Measurements from ENCODE around the gene PIAS1.
"Not testable (repeated sequence)": the region's sequence is repeated elsewhere in the genome, so short reads cannot be mapped to it uniquely, and the experiment has no call there.

Gene PIAS1

GRCh38 chr15:68230157-68231100 is 176.3 kb downstream of the PIAS1 start:
- DNase-seq (ENCODE audit: low read depth in 3 of 3, low spot score in 1 of 3): no peak

GRCh38 chr15:68231102-68231818 is 177.1 kb downstream of the PIAS1 start:
- DNase-seq (ENCODE audit: low read depth in 3 of 3, low spot score in 1 of 3): no peak

- DNase-seq (ENCODE audit: low read depth in 3 of 3, low spot score in 1 of 3): no peak
Observed at GRCh38 chr15:68232449-68232848, 178.3 kb downstream of the PIAS1 start.

GRCh38 chr15:68232937-68233336 is 178.8 kb downstream of the PIAS1 start:
- no peak for DNase-seq (ENCODE audit: low read depth in 3 of 3, low spot score in 1 of 3)

- DNase-seq (ENCODE audit: low read depth in 3 of 3, low spot score in 1 of 3): no peak
Observed at GRCh38 chr15:68234060-68234459, 179.9 kb downstream of the PIAS1 start.

- not testable (repeated sequence) for DNase-seq (ENCODE audit: low read depth in 3 of 3, low spot score in 1 of 3)
Observed at GRCh38 chr15:68234520-68234919, 180.4 kb downstream of the PIAS1 start.

- DNase-seq (ENCODE audit: low read depth in 3 of 3, low spot score in 1 of 3): no peak
Observed at GRCh38 chr15:68235022-68235421, 180.9 kb downstream of the PIAS1 start.

GRCh38 chr15:68239025-68239424 is 184.9 kb downstream of the PIAS1 start:
- no peak for DNase-seq (ENCODE audit: low read depth in 3 of 3, low spot score in 1 of 3)

GRCh38 chr15:68241088-68241935 is 187.2 kb downstream of the PIAS1 start:
- DNase-seq (ENCODE audit: low read depth in 3 of 3, low spot score in 1 of 3): no peak

Measured in stimulated activated CD4-positive, alpha-beta T cell treated with anti-CD3 and anti-CD28 coated beads, TNF-alpha, amount 100 ng/mL, for 1 hour (primary cell).